Right hindlimb (tissue), 1 donor: Measurements from ENCODE around the gene ALPP.

ENCODE experiments used
- DNase-seq: peaks from one replicate; pipeline ENCODE4 v3.0.0-alpha.2; 2018

Gene ALPP

DNA sequence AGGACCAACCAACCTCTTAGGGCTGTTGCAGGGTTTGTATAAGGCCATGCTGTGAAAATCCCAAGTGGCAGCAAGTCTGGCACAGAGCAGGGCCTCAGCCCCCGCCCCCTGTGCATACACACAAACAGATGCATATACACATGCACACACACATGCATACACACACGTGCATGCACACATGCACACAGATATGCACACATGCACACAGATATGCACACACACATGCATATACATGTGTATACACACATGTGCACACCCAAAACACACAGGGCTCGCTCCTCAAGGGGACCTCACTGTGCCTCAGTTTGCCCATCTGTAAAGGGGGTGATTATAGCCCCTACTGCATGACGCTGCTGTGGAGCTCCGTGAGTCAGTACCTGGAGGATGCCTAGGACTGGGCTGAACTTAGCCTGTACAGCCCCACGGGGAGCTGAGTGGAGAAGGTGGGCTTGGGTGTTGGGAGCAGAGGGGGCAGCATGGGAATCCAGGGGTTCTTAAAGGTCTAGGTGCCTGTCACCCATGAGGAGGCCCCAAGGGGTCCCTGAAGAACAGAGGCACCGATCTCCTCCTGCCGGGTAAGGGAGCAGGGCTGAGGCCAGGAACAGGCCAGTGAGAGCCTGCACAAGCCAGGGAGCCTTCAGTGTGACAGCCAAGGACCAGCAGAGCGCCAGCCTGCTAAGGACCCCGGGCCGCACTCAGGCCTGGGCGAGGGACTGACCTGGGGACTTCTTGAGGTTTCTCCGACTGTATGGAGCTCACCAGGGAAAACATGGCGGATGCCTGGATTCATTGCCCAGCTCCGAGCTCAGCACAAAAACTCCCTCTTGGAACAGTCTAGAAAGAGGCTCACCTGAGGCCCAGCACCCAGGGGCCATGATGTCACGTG is 53.4 kb downstream of the ALPP start:
- no peak for DNase-seq
